Measurements from ENCODE around the gene GP1BB. TPM values are rescaled to one million over a fixed set of nuclear protein-coding genes. Genes with fewer than 3 reads are reported as not detected.

The GP1BB gene
- total and polyA plus RNA-seq, 2 donors (not counting 3 experiments of a cell fraction or from before 2014, with no cell fraction given), result 1.7 to 6.2 TPM

- Histone ChIP-seq H3K79me2 (ENCODE audit: control insufficient read depth, insufficient read depth, low read length) (no peaks in the 10 kb centered on the region), H3K4me2 (ENCODE audit: insufficient read depth, low read length) (no peak overlapping the region), H3K9me3 (replicated peaks; ENCODE audit: control insufficient read depth, insufficient read depth, low read length) (no peaks in the 10 kb centered on the region), H3K9ac (replicated peaks; ENCODE audit: extremely low read depth, insufficient read depth, low read length) (no peak overlapping the region), H3K27me3 (ENCODE audit: control insufficient read depth in 2 of 2, insufficient read depth in 2 of 2, low read length in 2 of 2) (no peaks in the 10 kb centered on the region), H3K4me1 (ENCODE audit: control insufficient read depth, extremely low read depth, insufficient read depth, low read length) (peaks cover 3% of the 10 kb centered on the region), H4K20me1 (replicated peaks; ENCODE audit: control insufficient read depth, extremely low read depth, insufficient read depth, low read length) (no peaks in the 10 kb centered on the region), H3K4me3 (replicated peaks in 1 of 3; ENCODE audit: insufficient read depth in 1 of 3, low read depth in 1 of 3, low read length in 3 of 3) (no peak overlapping the region), H3K9me1 (replicated peaks; ENCODE audit: control insufficient read depth, extremely low read depth, insufficient read depth, low read length) (no peaks in the 10 kb centered on the region), H3K36me3 (ENCODE audit: control insufficient read depth in 2 of 2, extremely low read depth in 1 of 2, insufficient read depth in 2 of 2, low read length in 2 of 2) (no peaks in the 10 kb centered on the region), H3K27ac (ENCODE audit: insufficient read depth, low read depth, low read length) (no peak overlapping the region), H2AFZ (ENCODE audit: low read depth, low read length) (no peak overlapping the region)
- intact Hi-C loops (cut with micrococcal nuclease), result loop anchor here (2.0 kb wide), 3 partner anchors 69 to 281 kb away; partner anchors contain the start of genes GNB1L and RTL10
- CTCF ChIA-PET, result interaction anchor here (0.9 to 5.5 kb wide), 38 partner anchors 11 to 282 kb away, joined by 3 to 372 read pairs (median 12); partner anchors contain the start of genes GNB1L, RTL10 and TBX1
- FAIRE-seq (no peak), DNase-seq (ENCODE audit: low read depth, low spot score) (no peak)
- no TSS peak for BruUV-seq (replicated peaks)
- dilution Hi-C loops (cut with MboI; ENCODE audit: extremely low pct_ligation_motif_present, low sequenced_read_pairs), result no loop called here
- POLR2A ChIA-PET, result no interaction called here
- TF ChIP-seq CTCF (IDR thresholded peaks at IDR 0.05; ENCODE audit: extremely low read depth in 1 of 2, insufficient read depth in 1 of 2, low read depth in 1 of 2, low read length in 2 of 2) (no peak), POLR2A (IDR thresholded peaks at IDR 0.05; ENCODE audit: low read depth, low read length) (no peak), JUN (IDR thresholded peaks at IDR 0.05; ENCODE audit: borderline replicate concordance, insufficient read depth, insufficient read length, low read depth) (no peak), MYC (IDR thresholded peaks at IDR 0.05; ENCODE audit: low read depth, low read length) (no peak), MAX (IDR thresholded peaks at IDR 0.05; ENCODE audit: insufficient read depth, insufficient read length) (no peak), EZH2 (IDR thresholded peaks at IDR 0.05; ENCODE audit: borderline replicate concordance, low read depth, low read length, severe bottlenecking) (no peak), GATA2 (IDR thresholded peaks at IDR 0.05; ENCODE audit: insufficient read depth, insufficient read length, low read depth, low read length) (no peak), FOS (IDR thresholded peaks at IDR 0.05; ENCODE audit: borderline replicate concordance, insufficient read depth, low read length) (no peak), POLR2AphosphoS5 (IDR thresholded peaks at IDR 0.05; ENCODE audit: insufficient read depth, low read depth, low read length) (no peak)
Measured at GRCh38 chr22:19731361-19732135, 8.2 kb downstream of the GP1BB start.

All from endothelial cell of umbilical vein (primary cell).